ENCODE measurements around the gene OBSCN. TPM values are rescaled to one million over a fixed set of nuclear protein-coding genes. Genes with fewer than 3 reads are reported as not detected.

OBSCN gene
- total RNA-seq, 6 experiments from 2014 or later: 0.27 to 1.8 (median 0.53) TPM

DNA sequence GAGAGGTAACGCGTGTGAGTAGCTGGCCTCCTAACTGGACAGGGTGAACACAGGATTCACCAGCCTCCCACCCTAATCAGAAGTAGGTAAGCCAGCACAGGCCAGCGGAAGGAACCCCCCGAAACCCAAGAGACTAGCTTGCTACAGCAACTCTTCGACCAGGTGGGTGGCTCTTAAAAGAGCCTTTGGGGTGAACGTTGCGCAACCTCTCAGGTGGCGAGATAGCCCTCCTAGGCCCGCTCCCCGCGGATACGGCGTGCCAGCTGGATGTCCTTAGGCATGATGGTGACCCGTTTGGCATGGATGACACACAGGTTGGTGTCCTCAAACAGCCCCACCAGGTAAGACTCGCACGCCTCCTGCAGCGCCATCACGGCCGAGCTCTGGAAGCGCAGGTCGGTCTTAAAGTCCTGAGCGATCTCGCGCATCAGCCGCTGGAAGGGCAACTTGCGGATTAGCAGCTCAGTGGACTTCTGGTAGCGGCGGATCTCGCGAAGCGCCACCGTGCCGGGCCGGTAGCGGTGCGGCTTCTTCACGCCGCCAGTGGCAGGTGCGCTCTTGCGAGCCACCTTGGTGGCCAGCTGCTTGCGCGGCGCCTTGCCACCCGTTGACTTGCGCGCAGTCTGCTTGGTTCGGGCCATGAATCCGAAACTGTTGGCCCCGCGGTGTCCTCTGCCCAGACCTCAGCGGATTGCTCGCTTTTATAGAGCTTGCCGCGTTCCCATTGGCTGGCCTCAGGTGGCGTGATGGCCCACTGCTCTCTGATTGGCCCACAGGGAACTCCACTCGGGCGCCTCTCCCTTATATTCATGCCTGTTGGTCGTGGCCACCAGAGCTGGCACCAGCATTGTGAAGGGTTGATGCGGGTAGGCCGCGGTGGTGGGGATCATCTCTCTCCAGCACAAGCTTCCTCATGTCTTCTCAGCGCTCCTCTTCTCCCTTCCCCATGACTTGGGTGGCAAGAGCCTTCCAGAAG is 217.1 kb downstream of the OBSCN start:
- Mint-ChIP-seq H3K27ac (no peak overlapping the region), H3K4me1 (ENCODE audit: low read depth) (peaks cover 16% of the 10 kb centered on the region), H3K4me3 (no peak overlapping the region), H3K36me3 (ENCODE audit: low read depth) (peaks cover 10% of the 10 kb centered on the region), H3K9me3 (peaks cover 6% of the 10 kb centered on the region; the same call in 1 of the 2 replicates), H3K27me3 (ENCODE audit: insufficient read depth) (peaks cover 16% of the 10 kb centered on the region)
- TF ChIP-seq CTCF (IDR thresholded peaks at IDR 0.05): no peak
- no peak for DNase-seq

DNA sequence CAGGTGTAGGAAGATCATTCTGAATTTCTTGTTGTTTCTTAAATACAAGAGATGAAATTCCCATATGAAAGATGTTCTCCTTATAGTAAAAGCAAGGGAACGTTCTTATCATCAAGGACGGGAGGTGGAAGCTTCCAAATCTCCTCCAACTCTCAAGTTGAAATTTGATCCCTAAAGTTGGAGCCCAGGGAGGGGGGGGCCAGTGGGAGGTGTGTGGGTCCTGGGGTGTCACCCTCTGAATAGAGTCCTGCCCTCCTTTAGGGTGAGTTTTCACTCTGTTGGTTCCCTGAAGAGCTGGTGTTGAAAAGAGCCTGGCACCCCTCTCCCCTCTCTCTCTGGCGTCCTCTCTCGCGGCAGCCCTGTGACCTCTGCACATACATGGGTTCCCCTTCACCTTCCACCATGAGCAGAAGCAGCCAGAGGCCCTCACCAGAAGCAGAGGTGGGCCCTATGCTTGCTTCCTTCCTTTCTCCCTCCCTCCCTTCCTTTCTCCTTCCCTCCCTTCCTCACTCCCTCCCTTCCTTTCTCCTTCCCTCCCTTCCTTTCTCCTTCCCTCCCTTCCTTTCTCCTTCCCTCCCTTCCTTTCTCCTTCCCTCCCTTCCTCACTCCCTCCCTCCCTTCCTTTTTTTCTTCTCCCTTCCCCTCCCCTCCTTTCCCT is 218.8 kb downstream of the OBSCN start:
- Mint-ChIP-seq H3K27ac (no peak overlapping the region), H3K4me1 (ENCODE audit: low read depth) (peaks cover 7% of the 10 kb centered on the region), H3K4me3 (no peak overlapping the region), H3K27me3 (ENCODE audit: insufficient read depth) (peaks cover 16% of the 10 kb centered on the region), H3K9me3 (peaks cover under 1% of the 10 kb centered on the region; the same call in 1 of the 2 replicates), H3K36me3 (ENCODE audit: low read depth) (peaks cover 1% of the 10 kb centered on the region)
- DNase-seq: no peak
- no peak for TF ChIP-seq CTCF (IDR thresholded peaks at IDR 0.05)

GRCh38 chr1:228428412-228428811 is 220.6 kb downstream of the OBSCN start:
- Mint-ChIP-seq H3K9me3 (no peaks in the 10 kb centered on the region), H3K36me3 (ENCODE audit: low read depth) (no peaks in the 10 kb centered on the region), H3K4me3 (no peak overlapping the region), H3K4me1 (ENCODE audit: low read depth) (no peaks in the 10 kb centered on the region), H3K27ac (no peak overlapping the region), H3K27me3 (ENCODE audit: insufficient read depth) (peaks cover 21% of the 10 kb centered on the region)
- no peak for DNase-seq
- TF ChIP-seq CTCF (IDR thresholded peaks at IDR 0.05): no peak

Small RNAs within 50 kb of the gene (microRNA-seq; reads per million reads assigned to microRNA genes)
- gene MIR6742: not detected

Other genes with a start within 250 kb of the OBSCN start
- gene WNT3A, start 201.0 kb upstream of the OBSCN start, total RNA-seq (2021; fragmentation: NEBNext Ultra II Directional; extraction: Animal tissue kit (Norgen Biotek cat#: 25700)): not detected
- 100 to 1,000 TPM; 578 to 615 (median 590) TPM for gene ARF1, start 125.3 kb upstream of the OBSCN start, total RNA-seq (2021; fragmentation: NEBNext Ultra II Directional; extraction: Animal tissue kit (Norgen Biotek cat#: 25700))
- gene C1orf35, start 104.7 kb upstream of the OBSCN start, total RNA-seq (2021; fragmentation: NEBNext Ultra II Directional; extraction: Animal tissue kit (Norgen Biotek cat#: 25700)): 10 to 100 TPM; 10.4 to 17.2 (median 12.5) TPM
- 10 to 100 TPM; 48.3 to 55.4 (median 49.6) TPM for gene MRPL55, start 98.7 kb upstream of the OBSCN start, total RNA-seq (2021; fragmentation: NEBNext Ultra II Directional; extraction: Animal tissue kit (Norgen Biotek cat#: 25700))
- 100 to 1,000 TPM; 215 to 313 (median 247) TPM for gene GUK1, start 67.8 kb upstream of the OBSCN start, total RNA-seq (2021; fragmentation: NEBNext Ultra II Directional; extraction: Animal tissue kit (Norgen Biotek cat#: 25700))
- gene GJC2, start 58.1 kb upstream of the OBSCN start, total RNA-seq (2021; fragmentation: NEBNext Ultra II Directional; extraction: Animal tissue kit (Norgen Biotek cat#: 25700)): 1 to 10 TPM; 1.1 to 2.3 (median 1.2) TPM
- 1 to 10 TPM; 4.2 to 5.8 (median 4.7) TPM for gene IBA57, start 42.2 kb upstream of the OBSCN start, total RNA-seq (2021; fragmentation: NEBNext Ultra II Directional; extraction: Animal tissue kit (Norgen Biotek cat#: 25700))
- gene TRIM11, start 198.8 kb downstream of the OBSCN start, total RNA-seq (2021; fragmentation: NEBNext Ultra II Directional; extraction: Animal tissue kit (Norgen Biotek cat#: 25700)): 10 to 100 TPM; 19.0 to 26.0 (median 21.8) TPM
- under 1 TPM in 3 of 6 experiments, not detected in 3; 0.23 to 0.36 (median 0.30) TPM for gene TRIM17, start 208.8 kb downstream of the OBSCN start, total RNA-seq (2021; fragmentation: NEBNext Ultra II Directional; extraction: Animal tissue kit (Norgen Biotek cat#: 25700))